Measurements from ENCODE around the gene AHNAK2. TPM values are rescaled to one million over a fixed set of nuclear protein-coding genes. Genes with fewer than 3 reads are reported as not detected.
"Not testable (repeated sequence)": the region's sequence is repeated elsewhere in the genome, so short reads cannot be mapped to it uniquely, and the experiment has no call there.

AHNAK2 gene
- total RNA-seq, 1 donor from 2014 or later: 0.05 TPM

DNA sequence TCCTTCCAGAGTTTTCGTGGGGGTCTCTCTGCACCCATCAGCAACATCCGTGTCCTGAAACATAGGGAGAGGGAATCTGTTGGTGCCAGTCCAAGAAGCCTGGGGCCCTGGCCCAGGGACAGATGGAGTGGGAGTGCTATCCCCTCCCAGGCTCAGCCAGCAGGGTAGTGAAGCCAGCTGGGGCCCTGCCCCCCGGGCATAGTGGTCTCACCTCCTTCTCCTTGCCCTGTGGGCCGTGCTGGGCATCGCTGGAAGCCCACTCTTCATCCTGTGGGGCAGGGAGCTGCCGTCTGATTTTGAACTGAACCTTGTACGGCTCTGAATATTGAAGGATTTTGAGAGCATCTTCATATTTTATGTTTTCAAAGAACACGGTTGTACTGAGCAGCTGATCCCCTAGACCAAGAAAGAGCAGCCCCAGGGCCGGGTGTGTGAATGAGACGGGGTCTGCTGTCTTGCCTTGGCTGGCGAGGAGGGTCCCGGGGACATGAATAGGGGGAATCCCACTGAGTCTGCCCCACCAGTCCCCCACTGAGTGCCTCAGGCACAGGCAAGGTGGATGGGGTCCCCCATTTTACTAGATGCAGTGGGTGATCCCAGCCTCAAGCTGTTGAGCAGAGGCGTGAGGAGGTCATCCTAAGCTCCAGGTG, 23.3 kb downstream of the AHNAK2 start:
- intact Hi-C loops (cut with micrococcal nuclease): no loop called here

DNA sequence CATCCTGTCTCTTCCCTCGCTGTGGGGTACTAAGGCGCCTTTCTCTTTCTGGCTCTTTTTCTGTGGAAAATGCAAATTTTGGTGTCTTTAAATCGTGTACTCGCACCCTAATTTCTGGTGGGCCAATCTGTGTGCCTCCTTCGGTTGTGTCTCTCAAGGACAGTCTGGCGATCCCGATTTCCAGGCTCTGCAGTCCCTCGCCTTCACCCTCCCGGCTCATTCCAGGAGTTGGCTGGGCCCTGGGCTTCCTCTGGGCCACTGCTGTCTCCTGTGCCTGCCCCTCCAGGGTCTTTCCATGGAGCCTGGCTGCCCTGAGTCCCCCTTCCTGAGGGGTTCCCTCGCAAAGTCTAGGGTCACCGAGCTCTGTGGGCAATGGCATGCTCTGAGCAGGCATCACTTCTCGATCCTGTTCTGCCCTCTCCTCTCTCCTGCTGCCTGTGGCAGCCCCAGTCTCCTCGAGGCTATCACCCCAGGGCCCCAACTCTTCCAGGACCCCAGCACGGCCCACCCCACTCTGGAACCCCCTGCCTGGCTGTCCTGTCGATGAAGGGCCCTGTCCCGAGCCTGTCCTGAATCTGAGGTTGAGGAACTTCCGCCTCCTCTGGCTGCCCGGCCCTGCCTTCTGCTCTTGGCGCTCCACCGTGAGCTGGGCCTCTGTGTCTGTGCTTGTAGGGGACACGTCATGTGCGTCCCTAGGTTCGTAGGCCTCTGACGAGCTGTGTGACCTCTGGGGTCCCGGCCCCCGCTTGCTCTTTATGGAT, 24.1 kb downstream of the AHNAK2 start:
- intact Hi-C loops (cut with micrococcal nuclease): no loop called here

DNA sequence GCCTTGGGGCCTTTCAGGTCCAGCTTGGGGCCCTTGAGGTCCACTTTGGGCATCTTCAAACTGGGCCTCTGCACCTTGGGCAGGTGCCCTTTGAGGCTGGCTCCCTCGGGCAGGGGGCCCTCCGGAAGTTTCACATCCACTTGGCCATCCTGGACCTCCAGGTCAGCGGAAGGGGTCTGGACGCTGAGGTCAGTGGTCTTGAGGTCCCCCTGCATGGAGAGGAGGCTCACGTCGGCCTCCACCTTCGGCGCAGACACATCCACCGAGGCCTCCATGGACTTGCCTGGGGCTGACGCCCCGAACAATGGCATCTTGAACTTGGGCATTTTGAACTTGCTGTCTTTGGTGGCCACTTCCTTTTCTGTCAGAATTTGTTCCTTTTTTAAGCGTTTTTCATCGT, 25.1 kb downstream of the AHNAK2 start:
- intact Hi-C loops (cut with micrococcal nuclease): no loop called here

DNA sequence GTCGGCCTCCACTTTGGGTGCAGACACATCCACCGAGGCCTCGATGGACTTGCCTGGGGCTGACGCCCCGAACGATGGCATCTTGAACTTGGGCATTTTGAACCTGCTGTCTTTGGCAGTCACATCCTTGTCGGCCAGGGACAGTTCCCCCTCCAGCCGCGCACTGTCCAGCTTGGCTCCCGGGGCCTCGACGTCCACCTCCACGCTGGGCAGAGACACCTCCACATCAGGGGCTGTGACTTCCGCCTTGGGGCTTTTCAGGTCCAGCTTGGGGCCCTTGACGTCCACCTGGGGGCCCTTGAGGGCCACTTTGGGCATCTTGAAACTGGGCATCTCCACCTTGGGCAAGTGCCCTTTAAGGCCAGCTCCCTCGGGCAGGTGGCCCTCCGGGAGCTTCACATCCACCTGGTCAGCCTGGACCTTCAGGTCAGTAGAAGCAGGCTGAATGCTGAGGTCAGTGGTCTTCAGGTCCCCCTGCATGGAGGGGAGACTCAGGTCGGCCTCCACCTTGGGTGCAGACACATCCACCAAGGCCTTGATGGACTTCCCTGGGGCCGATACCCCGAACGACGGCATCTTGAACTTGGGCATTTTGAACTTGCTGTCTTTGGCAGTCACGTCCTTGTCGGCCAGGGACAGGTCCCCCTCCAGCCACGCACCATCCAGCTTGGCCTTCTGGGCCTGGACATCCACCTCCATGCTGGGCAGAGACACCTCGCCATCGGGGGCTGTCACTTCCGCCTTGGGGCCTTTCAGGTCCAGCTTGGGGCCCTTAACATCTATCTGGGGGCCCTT, 26.1 kb downstream of the AHNAK2 start:
- intact Hi-C loops (cut with micrococcal nuclease): not testable (repeated sequence)

DNA sequence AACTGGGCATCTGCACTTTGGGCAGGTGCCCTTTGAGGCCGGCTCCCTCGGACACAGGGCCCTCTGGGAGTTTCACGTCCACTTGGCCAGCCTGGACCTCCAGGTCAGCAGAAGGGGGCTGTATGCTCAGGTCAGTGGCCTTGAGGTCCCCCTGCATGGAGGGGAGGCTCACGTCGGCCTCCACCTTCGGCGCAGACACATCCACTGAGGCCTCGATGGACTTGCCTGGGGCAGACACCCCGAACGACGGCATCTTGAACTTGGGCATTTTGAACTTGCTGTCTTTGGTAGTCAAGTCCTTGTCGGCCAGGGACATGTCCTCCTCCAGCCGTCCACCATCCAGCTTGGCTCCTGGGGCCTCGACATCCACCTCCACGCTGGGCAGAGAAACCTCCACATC, 27.5 kb downstream of the AHNAK2 start:
- intact Hi-C loops (cut with micrococcal nuclease): not testable (repeated sequence)

DNA sequence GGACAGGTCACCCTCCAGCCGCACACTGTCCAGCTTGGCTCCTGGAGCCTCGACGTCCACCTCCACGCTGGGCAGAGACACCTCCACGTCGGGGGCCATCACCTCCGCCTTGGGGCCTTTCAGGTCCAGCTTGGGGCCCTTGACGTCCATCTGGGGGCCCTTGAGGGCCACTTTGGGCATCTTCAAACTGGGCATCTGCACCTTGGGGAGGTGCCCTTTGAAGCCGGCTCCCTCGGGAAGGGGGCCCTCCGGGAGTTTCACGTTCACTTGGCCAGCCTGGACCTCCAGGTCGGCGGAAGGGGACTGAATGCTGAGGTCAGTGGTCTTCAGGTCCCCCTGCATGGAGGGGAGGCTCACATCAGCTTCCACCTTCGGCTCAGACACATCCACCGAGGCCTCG, 28.2 kb downstream of the AHNAK2 start:
- intact Hi-C loops (cut with micrococcal nuclease): no loop called here

DNA sequence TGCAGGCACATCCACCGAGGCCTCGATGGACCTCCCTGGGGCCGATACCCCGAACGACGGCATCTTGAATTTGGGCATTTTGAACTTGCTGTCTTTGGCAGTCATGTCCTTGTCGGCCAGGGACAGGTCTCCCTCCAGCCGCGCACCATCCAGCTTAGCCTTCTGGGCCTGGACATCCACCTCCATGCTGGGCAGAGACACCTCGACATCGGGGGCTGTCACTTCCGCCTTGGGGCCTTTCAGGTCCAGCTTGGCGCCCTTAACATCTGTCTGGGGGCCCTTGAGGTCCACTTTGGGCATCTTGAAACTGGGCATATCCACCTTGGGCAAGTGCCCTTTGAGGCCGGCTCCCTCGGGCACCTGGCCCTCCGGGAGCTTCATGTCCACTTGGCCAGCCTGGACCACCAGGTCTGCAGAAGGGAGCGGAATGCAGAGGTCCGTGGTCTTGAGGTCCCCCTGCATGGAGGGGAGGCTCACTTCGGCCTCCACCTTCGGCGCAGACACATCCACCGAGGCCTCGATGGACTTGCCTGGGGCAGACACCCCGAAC, 28.7 kb downstream of the AHNAK2 start:
- intact Hi-C loops (cut with micrococcal nuclease): not testable (repeated sequence)

DNA sequence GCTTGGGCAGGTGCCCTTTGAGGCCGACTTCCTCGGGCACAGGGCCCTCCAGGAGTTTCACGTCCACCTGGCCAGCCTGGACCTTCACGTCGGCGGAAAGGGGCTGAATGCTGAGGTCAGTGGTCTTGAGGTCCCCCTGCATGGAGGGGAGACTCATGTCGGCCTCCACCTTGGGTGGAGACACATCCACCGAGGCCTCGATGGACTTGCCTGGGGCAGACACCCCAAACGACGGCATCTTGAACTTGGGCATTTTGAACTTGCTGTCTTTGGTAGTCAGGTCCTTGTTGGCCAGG, 29.5 kb downstream of the AHNAK2 start:
- intact Hi-C loops (cut with micrococcal nuclease): no loop called here

DNA sequence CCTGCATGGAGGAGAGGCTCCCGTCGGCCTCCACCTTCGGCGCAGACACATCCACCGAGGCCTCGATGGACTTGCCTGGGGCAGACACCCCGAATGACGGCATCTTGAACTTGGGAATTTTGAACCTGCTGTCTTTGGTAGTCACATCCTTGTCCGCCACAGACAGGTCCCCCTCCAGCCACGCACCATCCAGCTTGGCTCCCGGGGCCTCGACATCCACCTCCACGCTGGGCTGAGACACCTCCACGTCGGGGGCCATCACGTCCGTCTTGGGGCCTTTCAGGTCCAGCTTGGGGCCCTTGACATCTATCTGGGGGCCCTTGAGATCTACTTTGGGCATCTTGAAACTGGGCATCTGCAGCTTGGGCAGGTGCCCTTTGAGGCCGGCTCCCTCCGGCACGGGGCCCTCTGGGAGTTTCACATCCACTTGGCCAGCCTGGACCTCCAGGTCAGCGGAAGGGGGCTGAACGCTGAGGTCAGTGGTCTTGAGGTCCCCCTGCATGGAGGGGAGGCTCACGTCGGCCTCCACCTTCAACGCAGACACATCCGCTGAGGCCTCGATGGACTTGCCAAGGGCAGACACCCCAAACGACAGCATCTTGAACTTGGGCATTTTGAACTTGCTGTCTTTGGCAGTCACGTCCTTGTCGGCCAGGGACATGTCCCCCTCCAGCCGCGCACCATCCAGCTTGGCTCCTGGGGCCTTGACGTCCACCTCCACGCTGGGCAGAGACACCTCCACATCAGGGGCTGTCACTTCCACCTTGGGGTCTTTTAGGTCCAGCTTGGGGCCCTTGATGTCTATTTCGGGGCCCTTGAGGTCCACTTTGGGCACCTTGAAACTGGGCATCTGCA, 30.1 kb downstream of the AHNAK2 start:
- intact Hi-C loops (cut with micrococcal nuclease): not testable (repeated sequence)

DNA sequence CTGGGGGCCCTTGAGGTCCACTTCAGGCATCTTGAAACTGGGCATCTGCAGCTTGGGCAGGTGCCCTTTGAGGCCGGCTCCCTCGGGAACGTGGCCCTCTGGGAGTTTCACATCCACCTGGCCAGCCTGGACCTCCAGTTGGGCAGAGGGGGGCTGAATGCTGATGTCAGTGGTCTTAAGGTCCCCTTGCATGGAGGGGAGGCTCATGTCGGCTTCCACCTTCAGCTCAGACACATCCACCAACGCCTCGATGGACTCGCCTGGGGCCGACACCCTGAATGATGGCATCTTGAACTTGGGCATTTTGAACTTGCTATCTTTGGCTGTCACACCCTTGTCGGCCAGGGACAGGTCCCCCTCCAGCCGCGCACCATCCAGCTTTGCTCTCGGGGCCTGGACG, 31.0 kb downstream of the AHNAK2 start:
- intact Hi-C loops (cut with micrococcal nuclease): not testable (repeated sequence)

DNA sequence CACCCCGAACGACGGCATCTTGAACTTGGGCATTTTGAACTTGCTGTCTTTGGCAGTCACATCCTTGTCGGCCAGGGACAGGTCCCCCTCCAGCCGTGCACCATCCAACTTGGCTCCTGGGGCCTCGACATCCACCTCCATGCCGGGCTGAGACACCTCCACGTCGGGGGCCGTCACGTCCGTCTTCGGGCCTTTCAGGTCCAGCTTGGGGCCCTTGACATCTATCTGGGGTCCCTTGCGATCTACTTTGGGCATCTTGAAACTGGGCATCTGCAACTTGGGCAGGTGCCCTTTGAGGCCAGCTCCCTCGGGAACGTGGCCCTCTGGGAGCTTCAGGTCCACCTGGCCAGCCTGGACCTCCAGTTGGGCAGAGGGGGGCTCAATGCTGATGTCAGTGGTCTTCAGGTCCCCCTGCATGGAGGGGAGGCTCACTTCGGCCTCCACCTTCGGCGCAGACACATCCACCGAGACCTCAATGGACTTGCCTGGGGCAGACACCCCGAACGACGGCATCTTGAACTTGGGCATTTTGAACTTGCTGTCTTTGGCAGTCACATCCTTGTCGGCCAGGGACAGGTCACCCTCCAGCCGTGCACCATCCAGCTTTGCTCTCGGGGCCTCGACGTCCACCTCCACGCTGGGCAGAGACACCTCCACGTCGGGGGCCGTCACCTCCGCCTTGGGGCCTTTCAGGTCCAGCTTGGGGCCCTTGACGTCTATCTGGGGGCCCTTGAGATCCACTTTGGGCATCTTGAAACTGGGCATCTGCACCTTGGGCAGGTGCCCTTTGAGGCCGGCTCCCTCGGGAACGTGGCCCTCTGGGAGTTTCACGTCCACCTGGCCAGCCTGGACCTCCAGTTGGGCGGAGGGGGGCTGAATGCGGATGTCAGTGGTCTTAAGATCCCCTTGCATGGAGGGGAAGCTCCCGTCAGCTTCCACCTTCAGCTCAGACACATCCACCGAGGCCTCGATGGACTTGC, 31.9 kb downstream of the AHNAK2 start:
- intact Hi-C loops (cut with micrococcal nuclease): not testable (repeated sequence)

DNA sequence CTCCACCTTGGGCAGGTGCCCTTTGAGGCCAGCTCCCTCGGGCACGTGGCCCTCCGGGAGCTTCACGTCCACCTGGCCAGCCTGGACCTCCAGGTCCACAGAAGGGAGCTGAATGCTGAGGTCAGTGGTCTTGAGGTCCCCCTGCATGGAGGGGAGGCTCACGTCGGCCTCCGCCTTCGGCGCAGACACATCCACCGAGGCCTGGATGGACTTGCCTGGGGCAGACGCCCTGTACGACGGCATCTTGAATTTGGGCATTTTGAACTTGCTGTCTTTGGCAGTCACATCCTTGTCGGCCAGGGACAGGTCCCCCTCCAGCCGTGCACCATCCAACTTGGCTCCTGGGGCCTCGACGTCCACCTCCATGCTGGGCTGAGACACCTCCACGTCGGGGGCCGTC, 32.9 kb downstream of the AHNAK2 start:
- intact Hi-C loops (cut with micrococcal nuclease): not testable (repeated sequence)

DNA sequence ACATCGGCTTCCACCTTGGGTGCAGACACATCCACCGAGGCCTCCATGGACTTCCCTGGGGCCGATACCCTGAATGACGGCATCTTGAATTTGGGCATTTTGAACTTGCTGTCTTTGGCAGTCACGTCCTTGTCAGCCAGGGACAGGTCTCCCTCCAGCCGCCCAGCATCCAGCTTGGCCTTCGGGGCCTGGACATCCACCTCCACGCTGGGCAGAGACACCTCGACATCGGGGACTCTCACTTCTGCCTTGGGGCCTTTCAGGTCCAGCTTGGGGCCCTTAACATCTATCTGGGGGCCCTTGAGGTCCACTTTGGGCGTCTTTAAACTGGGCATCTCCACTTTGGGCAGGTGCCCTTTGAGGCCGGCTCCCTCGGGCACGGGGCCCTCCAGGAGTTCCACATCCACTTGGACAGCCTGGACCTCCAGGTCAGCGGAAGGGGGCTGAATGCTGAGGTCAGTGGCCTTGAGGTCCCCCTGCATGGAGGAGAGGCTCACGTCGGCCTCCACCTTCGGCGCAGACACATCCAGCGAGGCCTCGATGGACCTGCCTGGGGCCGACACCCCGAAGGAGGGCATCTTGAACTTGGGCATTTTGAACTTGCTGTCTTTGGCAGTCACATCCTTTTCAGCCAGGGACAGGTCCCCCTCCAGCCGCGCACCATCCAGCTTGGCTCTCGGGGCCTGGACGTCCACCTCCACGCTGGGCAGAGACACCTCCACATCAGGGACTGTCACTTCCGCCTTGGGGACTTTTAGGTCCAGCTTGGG, 33.6 kb downstream of the AHNAK2 start:
- intact Hi-C loops (cut with micrococcal nuclease): not testable (repeated sequence)

DNA sequence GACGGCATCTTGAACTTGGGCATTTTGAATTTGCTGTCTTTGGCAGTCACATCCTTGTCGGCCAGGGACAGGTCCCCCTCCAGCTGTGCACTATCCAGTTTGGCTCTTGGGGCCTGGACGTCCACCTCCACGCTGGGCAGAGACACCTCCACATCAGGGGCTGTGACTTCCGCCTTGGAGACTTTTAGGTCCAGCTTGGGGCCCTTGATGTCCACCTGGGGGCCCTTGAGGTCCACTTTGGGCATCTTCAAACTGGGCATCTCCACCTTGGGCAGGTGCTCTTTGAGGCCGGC, 34.2 kb downstream of the AHNAK2 start:
- intact Hi-C loops (cut with micrococcal nuclease): not testable (repeated sequence)

DNA sequence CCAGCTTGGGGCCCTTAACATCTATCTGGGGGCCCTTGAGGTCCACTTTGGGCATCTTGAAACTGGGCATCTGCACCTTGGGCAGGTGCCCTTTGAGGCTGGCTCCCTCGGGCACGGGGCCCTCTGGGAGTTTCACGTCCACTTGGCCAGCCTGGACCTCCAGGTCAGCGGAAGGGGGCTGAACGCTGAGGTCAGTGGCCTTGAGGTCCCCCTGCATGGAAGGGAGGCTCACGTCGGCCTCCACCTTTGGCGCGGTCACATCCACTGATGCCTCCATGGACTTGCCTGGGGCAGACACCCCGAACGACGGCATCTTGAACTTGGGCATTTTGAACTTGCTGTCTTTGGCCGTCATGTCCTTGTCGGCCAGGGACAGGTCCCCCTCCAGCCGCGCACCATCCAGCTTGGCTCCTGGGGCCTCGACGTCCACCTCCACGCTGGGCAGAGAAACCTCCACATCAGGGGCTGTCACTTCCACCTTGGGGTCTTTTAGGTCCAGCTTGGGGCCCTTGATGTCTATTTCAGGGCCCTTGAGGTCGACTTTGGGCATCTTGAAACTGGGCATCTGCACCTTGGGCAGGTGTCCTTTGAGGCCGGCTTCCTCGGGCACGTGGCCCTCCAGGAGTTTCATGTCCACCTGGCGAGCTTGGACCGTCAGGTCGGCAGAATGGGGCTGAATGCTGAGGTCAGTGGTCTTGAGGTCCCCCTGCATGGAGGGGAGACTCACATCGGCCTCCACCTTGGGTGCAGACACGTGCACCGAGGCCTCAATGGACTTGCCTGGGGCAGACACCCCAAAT, 34.8 kb downstream of the AHNAK2 start:
- intact Hi-C loops (cut with micrococcal nuclease): not testable (repeated sequence)

DNA sequence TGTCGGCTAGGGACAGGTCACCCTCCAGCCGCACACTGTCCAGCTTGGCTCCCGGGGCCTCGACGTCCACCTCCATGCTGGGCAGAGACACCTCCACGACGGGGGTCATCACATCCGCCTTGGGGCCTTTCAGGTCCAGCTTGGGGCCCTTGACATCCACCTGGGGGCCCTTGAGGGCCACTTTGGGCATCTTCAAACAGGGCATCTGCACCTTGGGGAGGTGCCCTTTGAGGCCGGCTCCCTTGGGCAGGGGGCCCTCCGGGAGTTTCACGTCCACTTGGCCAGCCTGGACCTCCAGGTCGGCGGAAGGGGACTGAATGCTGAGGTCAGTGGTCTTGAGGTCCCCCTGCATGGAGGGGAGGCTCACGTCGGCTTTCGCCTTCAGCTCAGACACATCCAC, 35.6 kb downstream of the AHNAK2 start:
- intact Hi-C loops (cut with micrococcal nuclease): no loop called here

DNA sequence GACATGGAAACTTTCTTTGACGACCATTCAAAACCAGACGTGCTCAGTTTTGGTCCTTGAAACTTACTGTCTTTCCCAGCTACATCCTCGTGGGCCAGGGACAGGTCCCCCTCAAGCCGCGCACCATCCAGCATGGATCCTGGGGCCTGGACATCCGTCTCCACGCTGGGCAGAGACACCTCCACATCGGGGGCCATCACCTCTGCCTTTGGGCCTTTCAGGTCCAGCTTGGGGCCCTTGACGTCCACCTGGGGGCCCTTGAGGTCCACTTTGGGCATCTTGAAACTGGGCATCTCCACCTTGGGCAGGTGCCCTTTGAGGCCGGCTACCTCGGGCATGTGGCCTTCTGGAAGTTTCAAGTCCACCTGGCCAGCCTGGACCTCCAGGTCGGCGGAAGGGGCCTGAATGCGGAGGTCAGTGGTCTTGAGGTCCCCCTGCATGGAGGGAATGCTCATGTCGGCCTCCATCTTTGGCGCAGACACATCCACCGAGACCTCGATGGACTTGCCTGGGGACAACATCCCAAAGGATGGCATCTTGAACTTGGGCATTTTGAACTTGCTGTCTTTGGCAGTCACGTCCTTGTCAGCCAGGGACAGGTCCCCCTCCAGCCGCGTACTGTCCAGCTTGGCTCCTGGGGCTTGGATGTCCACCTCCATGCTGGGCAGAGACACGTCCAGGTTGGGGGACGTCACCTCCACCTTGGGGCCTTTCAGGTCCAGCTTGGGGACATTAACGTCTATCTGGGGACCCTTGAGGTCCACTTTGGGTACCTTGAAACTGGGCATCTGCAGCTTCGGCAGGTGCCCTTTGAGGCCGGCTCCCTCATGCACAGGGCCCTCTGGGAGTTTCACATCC, 36.4 kb downstream of the AHNAK2 start:
- intact Hi-C loops (cut with micrococcal nuclease): no loop called here
